Activated CD4-positive, alpha-beta T cell treated with anti-CD3 and anti-CD28 coated beads, Interleukin-2, Interleukin-6, amounts not matched to agents 100 ng/mL and 50 ng/mL, durations not matched to agents 16 hours and 8 hours (primary cell): ENCODE measurements around the gene SLC1A1.
A peak's percentile ranks its signal among the peaks of the same experiment; 100 is the strongest.

Experiments used
- DNase-seq: peaks from one replicate; pipeline ENCODE4 v3.0.0-alpha.2; 2020

SLC1A1 gene

DNA sequence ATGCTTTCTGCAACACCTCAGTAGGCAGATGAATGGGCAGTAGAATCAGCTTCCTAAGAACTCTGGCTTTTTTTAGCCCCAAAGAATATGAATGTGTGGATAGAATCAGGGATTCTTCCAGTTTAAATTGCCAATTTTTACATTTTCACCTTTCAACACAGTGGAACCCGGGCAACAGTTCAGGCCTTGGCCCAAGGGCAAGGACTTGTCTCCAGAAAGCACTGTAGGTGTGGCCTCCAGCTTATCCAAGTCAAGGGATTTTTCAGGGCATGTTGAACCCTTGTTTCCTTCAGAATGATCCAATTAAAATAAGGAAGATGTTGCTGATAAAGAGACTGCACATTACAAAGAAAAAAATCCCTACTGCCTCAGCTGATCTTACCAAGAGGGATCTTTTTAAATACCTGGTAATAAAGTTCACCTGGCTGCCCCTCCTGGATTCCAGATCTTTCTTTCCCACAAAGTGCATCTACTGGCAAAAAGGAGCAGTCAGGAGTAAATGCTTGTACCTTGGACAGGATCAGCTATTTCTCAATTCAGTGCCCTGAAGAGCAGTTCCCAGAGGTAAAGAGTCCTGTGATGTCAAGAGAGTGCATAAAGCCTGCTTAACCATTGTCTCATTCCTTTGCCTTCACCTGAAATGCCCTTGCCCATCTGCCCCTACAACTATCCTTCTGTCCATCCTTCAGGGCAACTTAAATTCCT, 91.7 kb downstream of the SLC1A1 start:
- no peak for DNase-seq

- no peak for DNase-seq
These were observed 92.7 kb downstream of the SLC1A1 start for GRCh38 chr9:4583001-4583400.

DNA sequence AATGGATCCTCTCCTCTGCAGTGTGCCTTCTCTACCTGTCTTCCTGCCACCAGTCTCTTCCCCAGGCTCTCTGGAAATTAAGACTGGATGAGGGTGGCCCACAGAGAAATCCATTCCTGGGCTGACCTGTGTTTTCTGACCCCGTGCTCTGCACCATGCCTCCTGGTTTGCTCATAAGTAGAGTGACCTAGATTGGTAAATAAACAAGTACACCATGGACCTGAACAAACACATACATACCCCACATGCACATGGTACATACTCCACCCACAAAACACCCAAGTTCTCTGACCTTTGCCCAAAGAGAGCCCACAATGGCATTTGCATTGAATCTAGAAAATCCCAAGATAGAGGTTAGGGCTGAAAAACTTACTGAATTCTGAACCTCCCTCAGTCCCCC, 94.4 kb downstream of the SLC1A1 start:
- DNase-seq: no peak

DNA sequence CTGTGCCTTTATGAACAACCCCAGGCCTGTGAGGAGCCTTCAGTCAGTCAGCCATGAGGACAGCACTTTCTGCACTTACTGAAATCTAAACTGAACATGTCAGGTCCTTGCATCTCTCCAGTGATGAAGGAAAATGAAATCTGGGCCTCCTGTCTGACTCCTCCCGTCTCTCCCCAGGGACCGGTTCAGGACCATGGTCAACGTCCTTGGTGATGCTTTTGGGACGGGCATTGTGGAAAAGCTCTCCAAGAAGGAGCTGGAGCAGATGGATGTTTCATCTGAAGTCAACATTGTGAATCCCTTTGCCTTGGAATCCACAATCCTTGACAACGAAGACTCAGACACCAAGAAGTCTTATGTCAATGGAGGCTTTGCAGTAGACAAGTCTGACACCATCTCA, 94.9 kb downstream of the SLC1A1 start:
- no peak for DNase-seq

- no peak for DNase-seq
These were observed 98.5 kb downstream of the SLC1A1 start for GRCh38 chr9:4588721-4589120.

- DNase-seq: no peak
These were observed 100.3 kb downstream of the SLC1A1 start for GRCh38 chr9:4590430-4591122.

- DNase-seq: no peak
These were observed 100.8 kb downstream of the SLC1A1 start for GRCh38 chr9:4591123-4591500.

DNA sequence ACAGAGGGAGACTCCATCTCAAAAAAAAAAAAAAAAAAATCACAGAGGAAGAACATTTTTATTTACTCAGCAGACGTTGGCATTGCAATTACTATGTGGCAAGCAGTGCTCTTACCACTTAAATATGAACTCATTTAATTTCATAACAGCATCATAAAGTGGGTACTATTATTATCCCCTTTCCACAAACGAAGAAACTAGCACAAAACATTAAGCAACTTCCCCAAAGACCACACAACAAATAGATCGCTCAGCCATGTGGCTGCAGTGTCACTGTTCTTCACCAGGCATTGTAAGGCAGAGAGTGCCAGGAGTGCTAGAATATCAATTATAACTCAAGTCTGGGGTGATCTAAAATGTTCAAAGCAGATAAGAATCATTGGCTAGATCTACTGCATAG, 102.0 kb downstream of the SLC1A1 start:
- no peak for DNase-seq

GRCh38 chr9:4592886-4593285, 102.6 kb downstream of the SLC1A1 start:
- DNase-seq: no peak

DNA sequence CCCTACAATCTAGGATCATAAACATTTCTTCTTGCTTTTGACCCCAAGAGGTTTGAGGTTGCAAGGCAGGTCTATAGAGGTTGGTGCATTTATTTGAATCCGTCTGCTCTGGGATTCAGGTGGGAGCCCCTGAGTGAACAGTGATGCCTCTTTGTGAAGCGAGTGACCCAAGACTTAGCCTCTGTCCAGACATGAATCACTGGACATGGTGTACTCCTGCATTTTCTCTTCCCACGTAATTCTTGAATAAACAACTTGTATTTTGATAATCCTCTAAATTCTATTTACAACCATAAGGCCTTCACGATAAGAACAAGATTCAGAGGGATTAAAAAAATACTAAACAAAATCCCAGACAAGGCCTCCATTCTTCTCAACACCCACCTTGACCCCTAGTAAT, 104.3 kb downstream of the SLC1A1 start:
- DNase-seq: no peak

- no peak for DNase-seq
These were observed 104.7 kb downstream of the SLC1A1 start for GRCh38 chr9:4594994-4595393.

- peak; percentile 32 for DNase-seq
These were observed 106.1 kb downstream of the SLC1A1 start for GRCh38 chr9:4596165-4596922.

- DNase-seq: no peak
These were observed 110.1 kb downstream of the SLC1A1 start for GRCh38 chr9:4600368-4600767.

- no peak for DNase-seq
These were observed 113.6 kb downstream of the SLC1A1 start for GRCh38 chr9:4603830-4604229.

DNA sequence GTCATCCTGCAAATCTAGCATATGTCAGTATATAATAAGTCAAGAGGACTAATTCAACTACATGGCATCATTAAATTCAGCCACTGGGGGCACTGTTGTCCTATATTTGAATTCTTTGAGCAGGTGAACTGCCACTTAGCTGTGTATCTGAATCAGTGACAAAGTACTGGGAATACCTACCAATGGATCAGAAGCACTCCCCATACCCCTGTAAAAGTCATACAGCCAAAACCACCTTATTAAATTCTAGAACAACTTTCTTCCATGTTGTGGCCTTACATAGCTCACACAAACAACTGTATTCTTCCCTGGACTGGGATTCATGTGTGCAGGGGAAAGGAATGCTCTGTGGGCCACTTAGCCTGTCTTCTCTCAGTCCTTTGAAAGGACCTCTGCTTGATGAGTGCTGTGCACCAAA, 114.4 kb downstream of the SLC1A1 start:
- peak; percentile 81 for DNase-seq

- peak; percentile 11 for DNase-seq
These were observed 115.8 kb downstream of the SLC1A1 start for GRCh38 chr9:4606033-4606432.

DNA sequence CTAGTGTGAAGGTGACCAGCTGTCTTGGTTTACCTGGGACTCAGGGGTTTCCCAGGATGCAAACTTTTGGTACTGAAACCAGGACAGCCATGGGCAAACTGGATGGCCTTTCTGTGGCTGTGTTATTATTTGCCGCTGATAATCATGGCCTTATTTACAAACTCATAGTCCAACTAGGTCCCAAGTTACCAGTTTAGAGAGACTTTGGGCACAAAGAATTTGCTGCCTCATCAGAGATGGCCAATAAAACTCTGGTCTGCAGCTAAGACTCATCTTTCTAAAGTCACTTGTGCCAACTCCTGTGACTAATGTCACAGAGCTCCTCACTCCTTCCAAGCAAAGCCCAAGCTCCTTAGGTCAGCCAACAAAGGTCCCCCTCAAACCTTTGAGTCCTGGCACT, 124.4 kb downstream of the SLC1A1 start:
- no peak for DNase-seq

DNA sequence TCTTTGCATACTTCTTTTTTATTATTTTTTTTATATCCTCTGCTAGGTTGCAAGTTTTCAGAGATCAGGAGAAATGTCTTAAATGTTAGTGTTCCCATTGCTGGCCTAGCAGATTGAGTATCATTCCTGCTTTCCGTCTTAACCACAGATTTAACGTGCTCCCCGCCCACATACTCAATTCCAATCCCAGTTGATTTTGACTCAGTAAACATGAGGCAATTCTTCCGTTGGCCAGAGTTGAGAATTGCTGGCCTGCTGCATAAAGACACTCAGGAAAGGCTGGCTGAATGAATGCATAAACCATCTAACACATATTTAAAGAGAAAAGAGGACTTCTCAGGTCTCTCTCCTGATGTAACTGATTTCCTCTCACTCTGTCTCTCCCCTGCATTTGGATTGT, 125.0 kb downstream of the SLC1A1 start:
- no peak for DNase-seq

DNA sequence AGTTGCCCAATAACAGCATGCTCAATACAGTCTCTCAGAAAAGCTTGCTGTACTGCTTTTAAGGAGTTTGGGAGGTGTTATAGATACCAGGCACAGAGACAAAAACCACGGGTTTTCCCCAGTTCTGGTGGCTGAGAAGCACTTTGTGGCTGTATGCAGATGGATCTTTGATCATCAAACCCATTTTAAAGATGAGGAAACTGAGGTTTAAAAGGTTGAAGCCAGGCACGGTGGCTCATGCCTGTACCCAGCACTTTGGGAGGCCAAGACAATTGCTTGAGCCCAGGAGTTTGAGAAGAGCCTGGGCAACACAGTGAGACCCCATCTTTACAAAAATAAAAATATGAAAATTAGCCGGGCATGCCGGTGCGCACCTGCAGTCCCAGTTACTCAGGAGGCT, 125.5 kb downstream of the SLC1A1 start:
- no peak for DNase-seq

DNA sequence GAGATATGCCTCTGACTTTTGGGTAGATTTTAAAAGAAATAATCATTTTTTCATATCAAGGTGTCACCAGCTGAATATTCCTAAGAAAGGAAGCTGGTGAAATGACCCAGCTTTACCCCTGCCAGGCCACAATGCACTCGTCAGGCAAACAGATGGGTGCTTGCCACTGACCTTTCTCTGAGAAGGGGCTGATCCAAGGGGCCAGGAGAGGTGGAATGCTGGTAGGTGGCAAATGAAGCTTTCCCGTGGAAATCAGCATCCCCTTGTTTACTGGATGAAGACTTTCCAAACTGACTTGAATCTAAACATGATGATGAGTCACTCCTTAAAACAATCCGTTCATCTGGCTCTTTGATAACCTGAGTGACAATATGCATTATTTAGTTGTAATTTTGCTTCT, 127.5 kb downstream of the SLC1A1 start:
- no peak for DNase-seq

DNA sequence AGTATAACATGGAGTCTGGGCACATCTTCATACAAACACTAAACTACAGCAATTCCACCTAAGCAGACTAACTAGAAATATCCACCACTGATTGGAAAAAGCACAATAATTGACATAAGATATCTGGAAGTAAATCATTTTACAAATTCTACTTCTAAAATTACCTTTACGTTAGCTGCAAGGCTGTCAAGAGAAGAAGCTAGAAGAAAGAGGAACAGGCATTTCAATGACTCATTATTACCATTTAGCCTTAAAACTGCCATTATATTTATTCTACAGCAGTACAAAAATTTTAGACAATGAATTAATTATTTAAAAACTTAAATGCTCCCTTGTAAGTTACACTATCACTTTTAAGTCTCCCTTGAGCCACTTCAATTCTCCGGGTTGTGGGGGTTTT, 128.4 kb downstream of the SLC1A1 start:
- DNase-seq: no peak

GRCh38 chr9:4620057-4620765, 129.9 kb downstream of the SLC1A1 start:
- peak; percentile 32 for DNase-seq

- DNase-seq: no peak
These were observed 130.8 kb downstream of the SLC1A1 start for GRCh38 chr9:4620881-4621555.
